ENCODE data around the gene FAS.

Gene FAS

DNA sequence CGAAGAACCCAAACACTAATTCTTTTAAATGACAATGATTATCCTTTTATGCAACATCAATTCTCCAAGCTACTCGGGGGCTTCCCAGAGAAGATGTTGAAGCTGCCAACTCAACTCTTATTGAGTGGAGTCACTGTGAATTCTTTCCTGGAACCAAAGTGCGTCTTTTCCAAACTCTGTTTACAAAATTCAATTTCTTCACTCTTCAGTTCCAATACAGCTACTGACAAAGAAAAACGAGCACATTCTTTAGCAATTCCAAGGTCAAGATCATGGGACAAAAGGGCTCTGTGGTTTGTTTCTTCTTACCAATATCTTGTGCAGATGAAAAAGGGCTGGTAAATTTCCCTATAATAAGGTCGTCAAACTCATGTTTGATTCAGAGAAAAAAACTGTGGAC is 74.2 kb downstream of the FAS start:
- Histone ChIP-seq H3K9ac (ENCODE audit: low read length) (no peak overlapping the region), H3K4me1 (ENCODE audit: control insufficient read depth, insufficient read depth, low read length) (no peaks in the 10 kb centered on the region), H3K27ac (ENCODE audit: low read depth, low read length) (peak overlapping the region; percentile 20), H3K27me3 (ENCODE audit: control insufficient read depth, insufficient read depth, low read length) (no peaks in the 10 kb centered on the region), H3K36me3 (ENCODE audit: control insufficient read depth, insufficient read depth, low read length) (no peaks in the 10 kb centered on the region), H3K4me3 (ENCODE audit: low read length) (no peak overlapping the region)

All from rectal smooth muscle tissue (tissue), 1 donor.